ENCODE data around the gene KRT39.
A peak's percentile ranks its signal among the peaks of the same experiment; 100 is the strongest.

The KRT39 gene

GRCh38 chr17:40980117-40980516 is 13.4 kb upstream of the KRT39 start:
- no peak for DNase-seq

GRCh38 chr17:40978575-40979151 is 11.9 kb upstream of the KRT39 start:
- no peak for DNase-seq

GRCh38 chr17:40975516-40975915 is 8.8 kb upstream of the KRT39 start:
- DNase-seq, result no peak

GRCh38 chr17:40974366-40974765 is 7.6 kb upstream of the KRT39 start:
- DNase-seq, result no peak

- DNase-seq, result no peak
Measured at GRCh38 chr17:40967582-40967981, 834 bp upstream of the KRT39 start.

GRCh38 chr17:40963838-40964237 is 2.9 kb downstream of the KRT39 start:
- no peak for DNase-seq

GRCh38 chr17:40962059-40962561 is 4.6 kb downstream of the KRT39 start:
- no peak for DNase-seq

- no peak for DNase-seq
Measured at GRCh38 chr17:40961591-40961990, 5.2 kb downstream of the KRT39 start.

GRCh38 chr17:40960144-40960543 is 6.6 kb downstream of the KRT39 start:
- no peak for DNase-seq

GRCh38 chr17:40958086-40958953 is 8.4 kb downstream of the KRT39 start:
- DNase-seq, result no peak

GRCh38 chr17:40956401-40957254 is 10.1 kb downstream of the KRT39 start:
- DNase-seq, result no peak

- peak; percentile 16 to 21 for DNase-seq
Measured at GRCh38 chr17:40953881-40954280, 12.9 kb downstream of the KRT39 start.

GRCh38 chr17:40952661-40953060 is 14.1 kb downstream of the KRT39 start:
- no peak for DNase-seq

GRCh38 chr17:40952154-40952553 is 14.6 kb downstream of the KRT39 start:
- no peak for DNase-seq

GRCh38 chr17:40951011-40951622 is 15.6 kb downstream of the KRT39 start:
- DNase-seq, result no peak

GRCh38 chr17:40950176-40950575 is 16.6 kb downstream of the KRT39 start:
- DNase-seq, result no peak

GRCh38 chr17:40949418-40949817 is 17.3 kb downstream of the KRT39 start:
- DNase-seq, result no peak

- no peak for DNase-seq
Measured at GRCh38 chr17:40947929-40948328, 18.8 kb downstream of the KRT39 start.

GRCh38 chr17:40945414-40945813 is 21.3 kb downstream of the KRT39 start:
- no peak for DNase-seq

GRCh38 chr17:40944531-40944930 is 22.2 kb downstream of the KRT39 start:
- no peak for DNase-seq

GRCh38 chr17:40942553-40942952 is 24.2 kb downstream of the KRT39 start:
- DNase-seq, result no peak

GRCh38 chr17:40940266-40940665 is 26.5 kb downstream of the KRT39 start:
- DNase-seq, result no peak

- DNase-seq, result no peak
Measured at GRCh38 chr17:40938981-40939380, 27.8 kb downstream of the KRT39 start.

All from activated CD4-positive, alpha-beta T cell treated with anti-CD3 and anti-CD28 coated beads, Interleukin-2, amount 50 U/mL, for 48 hours (primary cell).